ENCODE measurements around the gene CERS6.

CERS6 gene

GRCh38 chr2:168705534-168706470 is 249.7 kb downstream of the CERS6 start:
- DNase-seq (ENCODE audit: low read depth), result peak; percentile 71
- peak; percentile 53 for TF ChIP-seq CTCF (IDR thresholded peaks at IDR 0.05; ENCODE audit: low read length, missing control alignments)
- no peak overlapping the region for H3K4me3 ChIP-seq (replicated peaks; ENCODE audit: low read depth, low read length)

- no peak for DNase-seq (ENCODE audit: low read depth)
- no peak for TF ChIP-seq CTCF (IDR thresholded peaks at IDR 0.05; ENCODE audit: low read length, missing control alignments)
These were observed 250.7 kb downstream of the CERS6 start for GRCh38 chr2:168706806-168707205.

GRCh38 chr2:168708080-168708479 is 252.0 kb downstream of the CERS6 start:
- no peak for TF ChIP-seq CTCF (IDR thresholded peaks at IDR 0.05; ENCODE audit: low read length, missing control alignments)

More at GRCh38 chr2:168706806-168707205, 250.7 kb downstream of the CERS6 start:
- no peak overlapping the region for H3K4me3 ChIP-seq (replicated peaks; ENCODE audit: low read depth, low read length)

GRCh38 chr2:168710754-168711467 is 254.8 kb downstream of the CERS6 start:
- H3K4me3 ChIP-seq (replicated peaks; ENCODE audit: low read depth, low read length), result no peak overlapping the region
- TF ChIP-seq CTCF (IDR thresholded peaks at IDR 0.05; ENCODE audit: low read length, missing control alignments), result no peak
- DNase-seq (ENCODE audit: low read depth), result no peak

More at GRCh38 chr2:168708080-168708479, 252.0 kb downstream of the CERS6 start:
- DNase-seq (ENCODE audit: low read depth), result no peak
- H3K4me3 ChIP-seq (replicated peaks; ENCODE audit: low read depth, low read length), result no peak overlapping the region

- no peak for TF ChIP-seq CTCF (IDR thresholded peaks at IDR 0.05; ENCODE audit: low read length, missing control alignments)
- no peak overlapping the region for H3K4me3 ChIP-seq (replicated peaks; ENCODE audit: low read depth, low read length)
These were observed 256.0 kb downstream of the CERS6 start for GRCh38 chr2:168712053-168712452.

GRCh38 chr2:168713325-168713724 is 257.3 kb downstream of the CERS6 start:
- H3K4me3 ChIP-seq (replicated peaks; ENCODE audit: low read depth, low read length), result no peak overlapping the region
- TF ChIP-seq CTCF (IDR thresholded peaks at IDR 0.05; ENCODE audit: low read length, missing control alignments), result no peak
- DNase-seq (ENCODE audit: low read depth), result no peak

More at GRCh38 chr2:168712053-168712452, 256.0 kb downstream of the CERS6 start:
- no peak for DNase-seq (ENCODE audit: low read depth)
